ENCODE results near the gene OR52R1. TPM values are rescaled to one million over a fixed set of nuclear protein-coding genes. Genes with fewer than 3 reads are reported as not detected.
"Not testable (repeated sequence)": the region's sequence is repeated elsewhere in the genome, so short reads cannot be mapped to it uniquely, and the experiment has no call there.

Gene OR52R1
- not detected in 2 replicates for total RNA-seq (2012; rRNA removed)

GRCh38 chr11:4804280-4804679 is at the start of gene OR52R1:
OR52R1 (minus strand) TSS chr11:4804380; CDS start chr11:4804380, 0 bp downstream.
- Histone ChIP-seq H3K27me3 (ENCODE audit: control insufficient read depth, insufficient read depth, low read length) (peaks cover 2% of the 10 kb centered on the region), H3K36me3 (ENCODE audit: insufficient read depth, low read length) (no peaks in the 10 kb centered on the region), H3K9me3 (replicated peaks; ENCODE audit: low read length) (no peaks in the 10 kb centered on the region), H3K4me3 (ENCODE audit: low read length) (no peak within 1 kb of the TSS), H3K4me1 (ENCODE audit: control insufficient read depth, insufficient read depth, low read length) (no peaks in the 10 kb centered on the region), H3K9ac (ENCODE audit: low read depth, low read length) (no peak within 1 kb of the TSS), H3K4me2 (ENCODE audit: low read length) (no peak within 1 kb of the TSS)

GRCh38 chr11:4851033-4851432 is 46.9 kb upstream of the OR52R1 start:
- H3K27me3 ChIP-seq (ENCODE audit: control insufficient read depth, insufficient read depth, low read length) = peaks cover 14% of the 10 kb centered on the region
- H3K9ac ChIP-seq (ENCODE audit: low read depth, low read length) = no peak overlapping the region
- H3K4me2 ChIP-seq (ENCODE audit: low read length) = no peak overlapping the region
- no peaks in the 10 kb centered on the region for H3K4me1 ChIP-seq (ENCODE audit: control insufficient read depth, insufficient read depth, low read length)
- H3K36me3 ChIP-seq (ENCODE audit: insufficient read depth, low read length) = no peaks in the 10 kb centered on the region
- H3K9me3 ChIP-seq (replicated peaks; ENCODE audit: low read length) = no peaks in the 10 kb centered on the region
- H3K4me3 ChIP-seq (ENCODE audit: low read length) = no peak overlapping the region

- no peak within 1 kb of the TSS for H3K9ac ChIP-seq (ENCODE audit: low read depth, low read length)
- no peaks in the 10 kb centered on the region for H3K4me1 ChIP-seq (ENCODE audit: control insufficient read depth, insufficient read depth, low read length)
- no peak within 1 kb of the TSS for H3K4me3 ChIP-seq (ENCODE audit: low read length)
- no peaks in the 10 kb centered on the region for H3K36me3 ChIP-seq (ENCODE audit: insufficient read depth, low read length)
- H3K9me3 ChIP-seq (replicated peaks; ENCODE audit: low read length) = no peaks in the 10 kb centered on the region
- H3K27me3 ChIP-seq (ENCODE audit: control insufficient read depth, insufficient read depth, low read length) = peaks cover 19% of the 10 kb centered on the region
- no peak within 1 kb of the TSS for H3K4me2 ChIP-seq (ENCODE audit: low read length)
Measured at GRCh38 chr11:4848908-4849532, 44.8 kb upstream of the OR52R1 start, which contains the start of gene OR51S1. OR51S1 (minus strand) TSS chr11:4849208; CDS start chr11:4849208, 0 bp downstream.

- Histone ChIP-seq H3K36me3 (ENCODE audit: insufficient read depth, low read length) (no peaks in the 10 kb centered on the region), H3K27me3 (ENCODE audit: control insufficient read depth, insufficient read depth, low read length) (peaks cover 6% of the 10 kb centered on the region), H3K4me3 (ENCODE audit: low read length) (no peak overlapping the region), H3K9me3 (replicated peaks; ENCODE audit: low read length) (no peaks in the 10 kb centered on the region), H3K4me1 (ENCODE audit: control insufficient read depth, insufficient read depth, low read length) (no peaks in the 10 kb centered on the region), H3K9ac (ENCODE audit: low read depth, low read length) (no peak overlapping the region), H3K4me2 (ENCODE audit: low read length) (no peak overlapping the region)
Measured at GRCh38 chr11:4839851-4840549, 35.8 kb upstream of the OR52R1 start.

- peaks cover 9% of the 10 kb centered on the region for H3K27me3 ChIP-seq (ENCODE audit: control insufficient read depth, insufficient read depth, low read length)
- no peak overlapping the region for H3K4me2 ChIP-seq (ENCODE audit: low read length)
- H3K4me1 ChIP-seq (ENCODE audit: control insufficient read depth, insufficient read depth, low read length) = no peaks in the 10 kb centered on the region
- no peak overlapping the region for H3K9ac ChIP-seq (ENCODE audit: low read depth, low read length)
- H3K9me3 ChIP-seq (replicated peaks; ENCODE audit: low read length) = no peaks in the 10 kb centered on the region
- H3K36me3 ChIP-seq (ENCODE audit: insufficient read depth, low read length) = no peaks in the 10 kb centered on the region
- H3K4me3 ChIP-seq (ENCODE audit: low read length) = no peak overlapping the region
Measured at GRCh38 chr11:4830909-4831308, 26.7 kb upstream of the OR52R1 start.

GRCh38 chr11:4830346-4830745 is 26.2 kb upstream of the OR52R1 start:
- no peaks in the 10 kb centered on the region for H3K4me1 ChIP-seq (ENCODE audit: control insufficient read depth, insufficient read depth, low read length)
- H3K36me3 ChIP-seq (ENCODE audit: insufficient read depth, low read length) = no peaks in the 10 kb centered on the region
- no peak overlapping the region for H3K9ac ChIP-seq (ENCODE audit: low read depth, low read length)
- no peak overlapping the region for H3K4me3 ChIP-seq (ENCODE audit: low read length)
- no peaks in the 10 kb centered on the region for H3K9me3 ChIP-seq (replicated peaks; ENCODE audit: low read length)
- no peak overlapping the region for H3K4me2 ChIP-seq (ENCODE audit: low read length)
- peaks cover 7% of the 10 kb centered on the region for H3K27me3 ChIP-seq (ENCODE audit: control insufficient read depth, insufficient read depth, low read length)

GRCh38 chr11:4826425-4826824 is 22.2 kb upstream of the OR52R1 start:
- no peaks in the 10 kb centered on the region for H3K4me1 ChIP-seq (ENCODE audit: control insufficient read depth, insufficient read depth, low read length)
- no peaks in the 10 kb centered on the region for H3K36me3 ChIP-seq (ENCODE audit: insufficient read depth, low read length)
- H3K4me3 ChIP-seq (ENCODE audit: low read length) = no peak overlapping the region
- no peak overlapping the region for H3K4me2 ChIP-seq (ENCODE audit: low read length)
- H3K9ac ChIP-seq (ENCODE audit: low read depth, low read length) = no peak overlapping the region
- H3K27me3 ChIP-seq (ENCODE audit: control insufficient read depth, insufficient read depth, low read length) = peaks cover 4% of the 10 kb centered on the region
- no peaks in the 10 kb centered on the region for H3K9me3 ChIP-seq (replicated peaks; ENCODE audit: low read length)

GRCh38 chr11:4825132-4825531 is 21.0 kb upstream of the OR52R1 start:
- Histone ChIP-seq H3K36me3 (ENCODE audit: insufficient read depth, low read length) (no peaks in the 10 kb centered on the region), H3K9ac (ENCODE audit: low read depth, low read length) (no peak overlapping the region), H3K4me1 (ENCODE audit: control insufficient read depth, insufficient read depth, low read length) (peaks cover 4% of the 10 kb centered on the region), H3K4me3 (ENCODE audit: low read length) (no peak overlapping the region), H3K9me3 (replicated peaks; ENCODE audit: low read length) (no peaks in the 10 kb centered on the region), H3K27me3 (ENCODE audit: control insufficient read depth, insufficient read depth, low read length) (peaks cover 4% of the 10 kb centered on the region), H3K4me2 (ENCODE audit: low read length) (no peak overlapping the region)

GRCh38 chr11:4821021-4821420 is 16.8 kb upstream of the OR52R1 start, which contains the start of gene OR51F2:
OR51F2 (plus strand) TSS chr11:4821321; CDS start chr11:4821422, 101 bp downstream.
- H3K4me2 ChIP-seq (ENCODE audit: low read length) = peak within 1 kb of the TSS; percentile 8
- H3K4me1 ChIP-seq (ENCODE audit: control insufficient read depth, insufficient read depth, low read length) = peaks cover 11% of the 10 kb centered on the region
- H3K27me3 ChIP-seq (ENCODE audit: control insufficient read depth, insufficient read depth, low read length) = peaks cover 2% of the 10 kb centered on the region
- no peak within 1 kb of the TSS for H3K4me3 ChIP-seq (ENCODE audit: low read length)
- H3K36me3 ChIP-seq (ENCODE audit: insufficient read depth, low read length) = no peaks in the 10 kb centered on the region
- no peaks in the 10 kb centered on the region for H3K9me3 ChIP-seq (replicated peaks; ENCODE audit: low read length)
- H3K9ac ChIP-seq (ENCODE audit: low read depth, low read length) = no peak within 1 kb of the TSS

- Histone ChIP-seq H3K9ac (ENCODE audit: low read depth, low read length) (no peak overlapping the region), H3K27me3 (ENCODE audit: control insufficient read depth, insufficient read depth, low read length) (peaks cover 2% of the 10 kb centered on the region)
Measured at GRCh38 chr11:4809246-4809645, 5.1 kb upstream of the OR52R1 start.

GRCh38 chr11:4808476-4808875 is 4.3 kb upstream of the OR52R1 start:
- Histone ChIP-seq H3K36me3 (ENCODE audit: insufficient read depth, low read length) (no peaks in the 10 kb centered on the region), H3K9ac (ENCODE audit: low read depth, low read length) (no peak overlapping the region), H3K27me3 (ENCODE audit: control insufficient read depth, insufficient read depth, low read length) (peaks cover 2% of the 10 kb centered on the region), H3K9me3 (replicated peaks; ENCODE audit: low read length) (no peaks in the 10 kb centered on the region), H3K4me2 (ENCODE audit: low read length) (no peak overlapping the region), H3K4me1 (ENCODE audit: control insufficient read depth, insufficient read depth, low read length) (no peaks in the 10 kb centered on the region), H3K4me3 (ENCODE audit: low read length) (no peak overlapping the region)

More at GRCh38 chr11:4809246-4809645, 5.1 kb upstream of the OR52R1 start:
- Histone ChIP-seq H3K9me3 (replicated peaks; ENCODE audit: low read length) (no peaks in the 10 kb centered on the region), H3K36me3 (ENCODE audit: insufficient read depth, low read length) (no peaks in the 10 kb centered on the region), H3K4me2 (ENCODE audit: low read length) (no peak overlapping the region), H3K4me1 (ENCODE audit: control insufficient read depth, insufficient read depth, low read length) (no peaks in the 10 kb centered on the region), H3K4me3 (ENCODE audit: low read length) (no peak overlapping the region)

GRCh38 chr11:4801316-4801715 is 2.9 kb downstream of the OR52R1 start:
- H3K4me2 ChIP-seq (ENCODE audit: low read length); H3K36me3 ChIP-seq (ENCODE audit: insufficient read depth, low read length); H3K4me3 ChIP-seq (ENCODE audit: low read length); H3K27me3 ChIP-seq (ENCODE audit: control insufficient read depth, insufficient read depth, low read length); H3K4me1 ChIP-seq (ENCODE audit: control insufficient read depth, insufficient read depth, low read length); H3K9ac ChIP-seq (ENCODE audit: low read depth, low read length); H3K9me3 ChIP-seq (replicated peaks; ENCODE audit: low read length): not testable (repeated sequence)

All from skeletal muscle satellite cell (primary cell).